Ovary (tissue), 9 donors: Measurements from ENCODE around the gene MRPL58. TPM values are rescaled to one million over a fixed set of nuclear protein-coding genes. Genes with fewer than 3 reads are reported as not detected.

Experiments used
- DNase-seq, 5 donors: peaks; one replicate each; pipeline ENCODE4 v3.0.0-alpha.2; 2019 to 2020
- H3K27ac ChIP-seq, 2 donors: fragments of 200-600 bp; one replicate each; pipeline versions ENCODE4 v1.5.1 to v1.8.0; 2019 to 2022
- H3K27me3 ChIP-seq: fragments of 200-600 bp; one replicate; pipeline ENCODE4 v1.8.0; 2022
- H3K36me3 ChIP-seq: fragments of 200-600 bp; sonication (generic); one replicate; pipeline ENCODE4 v1.5.1; 2019
- H3K4me1 ChIP-seq: one replicate; pipeline ENCODE4 v1.8.1; 2013; ENCODE audit warnings: mild to moderate bottlenecking, moderate library complexity; ENCODE audit not compliant: insufficient read depth
- H3K4me3 ChIP-seq: fragments of 200-600 bp; sonication (generic); one replicate; pipeline ENCODE4 v1.5.1; 2017
- H3K9me3 ChIP-seq, 2 donors: fragments of 200-600 bp in 1 of 2; sonication (generic) in 1 of 2; one replicate each; pipeline versions ENCODE4 v1.5.1 to v1.8.1; 2013 to 2019; ENCODE audit warnings: mild to moderate bottlenecking in 1 of 2, moderate library complexity in 1 of 2
- EP300 ChIP-seq: sonication (generic); formaldehyde crosslinking; IDR thresholded peaks from one replicate; pipeline ENCODE4 v1.6.1; 2017; ENCODE audit warnings: antibody characterized with exemption
- POLR2A ChIP-seq: fragments of 450-650 bp; IDR thresholded peaks from one replicate; pipeline ENCODE4 v1.6.1; 2017; ENCODE audit warnings: antibody characterized with exemption, mild to moderate bottlenecking, moderate library complexity
- WGBS, 3 donors: extraction: QIAGEN DNeasy Blood & Tissue Kit in 1 of 3; methylation state at CpG; one replicate each; pipeline versions ENCODE4 v1.1.5 to v1.1.7; 2013 to 2017; 5-methylcytosine and 5-hydroxymethylcytosine counted together
- intact Hi-C, 4 donors: fragments of 100-400 bp; cut with DNase I; formaldehyde crosslinking; loops; one replicate each; pipeline versions ENCODE4 v1.11.0 to v1.15.1; 2022 to 2023
- polyA plus RNA-seq, 2 donors: library from polyadenylated mRNA; stranded (reverse); fragments of 200-250 nt in 1 of 2; fragments of 350-450 nt in 1 of 2; fragmentation: Illumina TruSeq in 1 of 2; extraction: RNeasy Lipid Tissue Mini Kit (QIAGEN cat#74804) in 1 of 2; gene quantifications; one replicate each; pipeline ENCODE4 v1.2.3, GENCODE V29; 2013 to 2014
- small RNA-seq: library from RNA; depleted of rRNA; stranded (forward); fragments of <200 nt; gene quantifications from one replicate; pipeline ENCODE3, GENCODE V24; 2016
- total RNA-seq, 7 donors: library from RNA; depleted of rRNA in 2 of 7; stranded (reverse); fragments of >200 nt in 2 of 7; fragmentation: NEBNext Ultra II Directional in 3 of 7; extraction: Animal tissue kit (Norgen Biotek cat#: 25700) in 3 of 7; gene quantifications; one replicate each; pipeline versions ENCODE4 v1.1.0 to v1.2.4, GENCODE V29; 2016 to 2023
- TF ChIP-seq, protein P1 (sequence below), 3 donors: fragments of 450-650 bp in 2 of 3; fragments of 200-600 bp in 1 of 3; IDR thresholded peaks; one replicate each; pipeline versions ENCODE4 v1.5.1 to v1.8.0; 2016 to 2022; ENCODE audit warnings: antibody characterized with exemption in 3 of 3, mild to moderate bottlenecking in 1 of 3
- donor health status: DM: no; HTN: no; CAD: no; lungs with moderate emphysema.
- donor health status: DM: no; HTN: no; CAD: no.
- donor health status: Bipolar disorder and iron deficiency.
- donor health status: DM: yes; HTN: yes; CAD: no.
- donor health status: DM: no; HTN: no; CAD: no.
- donor health status: DM: yes; HTN: yes; CAD: no.

Gene MRPL58
- total and polyA plus RNA-seq, 9 donors: 17.9 to 40.6 (median 24.3) TPM

GRCh38 chr17:75067856-75068255 is 55.4 kb downstream of the MRPL58 start:
- Histone ChIP-seq H3K27ac (no peak overlapping the region), H3K36me3 (no peaks in the 10 kb centered on the region), H3K4me1 (no peaks in the 10 kb centered on the region), H3K27me3 (no peaks in the 10 kb centered on the region), H3K4me3 (no peak overlapping the region), H3K9me3 (no peaks in the 10 kb centered on the region)
- DNase-seq: no peak
- no peak for TF ChIP-seq EP300
- 47 to 65% (median 62%) methylated on average over 4 of the region's 4 CpGs for WGBS, 3 donors
- intact Hi-C loops: loop anchor here in 1 of 4 donors (10.0 kb wide), 1 partner anchor 127 kb away; no protein-coding TSS in a partner anchor

GRCh38 chr17:75068750-75069149 is 56.3 kb downstream of the MRPL58 start:
- no peaks in the 10 kb centered on the region for H3K4me1 ChIP-seq
- H3K36me3 ChIP-seq: no peaks in the 10 kb centered on the region
- H3K4me3 ChIP-seq: no peak overlapping the region
- no peaks in the 10 kb centered on the region for H3K27me3 ChIP-seq
- TF ChIP-seq EP300: no peak
- TF ChIP-seq, protein P1, sequence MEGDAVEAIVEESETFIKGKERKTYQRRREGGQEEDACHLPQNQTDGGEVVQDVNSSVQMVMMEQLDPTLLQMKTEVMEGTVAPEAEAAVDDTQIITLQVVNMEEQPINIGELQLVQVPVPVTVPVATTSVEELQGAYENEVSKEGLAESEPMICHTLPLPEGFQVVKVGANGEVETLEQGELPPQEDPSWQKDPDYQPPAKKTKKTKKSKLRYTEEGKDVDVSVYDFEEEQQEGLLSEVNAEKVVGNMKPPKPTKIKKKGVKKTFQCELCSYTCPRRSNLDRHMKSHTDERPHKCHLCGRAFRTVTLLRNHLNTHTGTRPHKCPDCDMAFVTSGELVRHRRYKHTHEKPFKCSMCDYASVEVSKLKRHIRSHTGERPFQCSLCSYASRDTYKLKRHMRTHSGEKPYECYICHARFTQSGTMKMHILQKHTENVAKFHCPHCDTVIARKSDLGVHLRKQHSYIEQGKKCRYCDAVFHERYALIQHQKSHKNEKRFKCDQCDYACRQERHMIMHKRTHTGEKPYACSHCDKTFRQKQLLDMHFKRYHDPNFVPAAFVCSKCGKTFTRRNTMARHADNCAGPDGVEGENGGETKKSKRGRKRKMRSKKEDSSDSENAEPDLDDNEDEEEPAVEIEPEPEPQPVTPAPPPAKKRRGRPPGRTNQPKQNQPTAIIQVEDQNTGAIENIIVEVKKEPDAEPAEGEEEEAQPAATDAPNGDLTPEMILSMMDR (IDR thresholded peaks at IDR 0.05): no peak
- no peak for TF ChIP-seq POLR2A
- no peak for DNase-seq
- intact Hi-C loops: loop anchor here in 1 of 4 donors (10.0 kb wide), 1 partner anchor 126 kb away; no protein-coding TSS in a partner anchor
- WGBS, 3 donors: 73 to 83% (median 83%) methylated on average over 8 of the region's 8 CpGs
- H3K9me3 ChIP-seq: no peaks in the 10 kb centered on the region
- H3K27ac ChIP-seq: no peak overlapping the region

GRCh38 chr17:75069783-75070182 is 57.3 kb downstream of the MRPL58 start:
- H3K9me3 ChIP-seq: no peaks in the 10 kb centered on the region
- no peaks in the 10 kb centered on the region for H3K27me3 ChIP-seq
- no peak overlapping the region for H3K27ac ChIP-seq
- no peaks in the 10 kb centered on the region for H3K4me1 ChIP-seq
- WGBS, 3 donors: 90 to 98% (median 96%) methylated on average over 2 of the region's 2 CpGs
- no peak overlapping the region for H3K4me3 ChIP-seq
- intact Hi-C loops: loop anchor here in 1 of 4 donors (10.0 kb wide), 1 partner anchor 125 kb away; no protein-coding TSS in a partner anchor
- no peak for DNase-seq
- no peaks in the 10 kb centered on the region for H3K36me3 ChIP-seq
- no peak for TF ChIP-seq EP300
- TF ChIP-seq, protein P1 (IDR thresholded peaks at IDR 0.05): no peak
- TF ChIP-seq POLR2A: no peak

Small RNA genes within 50 kb of the gene (small RNA-seq; reads per million reads assigned to genes)
- gene AC111186.1: not detected
- not detected for gene RN7SL573P
- not detected for gene RNU6-362P

Other genes starting within 250 kb of the MRPL58 start
- 10 to 100 TPM; 24.7 to 87.0 (median 56.8) TPM for gene NAT9, start 236.3 kb upstream of the MRPL58 start, total RNA-seq
- gene NAT9, start 236.3 kb upstream of the MRPL58 start, polyA plus RNA-seq: 10 to 100 TPM; 19.7 to 44.8 TPM
- under 1 TPM; 0.11 to 0.82 (median 0.32) TPM for gene GRIN2C, start 152.8 kb upstream of the MRPL58 start, total RNA-seq
- gene GRIN2C, start 152.8 kb upstream of the MRPL58 start, polyA plus RNA-seq: under 1 TPM; 0.36 to 0.58 TPM
- gene FDXR, start 139.7 kb upstream of the MRPL58 start, total RNA-seq: 10 to 100 TPM; 11.1 to 50.8 (median 43.4) TPM
- gene FDXR, start 139.7 kb upstream of the MRPL58 start, polyA plus RNA-seq: 10 to 100 TPM; 13.6 to 26.5 TPM
- under 1 TPM in 1 of 7 donors, not detected in 6; 0.42 TPM for gene FADS6, start 119.0 kb upstream of the MRPL58 start, total RNA-seq
- under 1 TPM in 1 of 2 donors, not detected in 1; 0.12 TPM for gene FADS6, start 119.0 kb upstream of the MRPL58 start, polyA plus RNA-seq
- 1 to 10 TPM in 4 of 7 donors, under 1 TPM in 3; 0.57 to 1.4 (median 1.1) TPM for gene USH1G, start 89.4 kb upstream of the MRPL58 start, total RNA-seq
- under 1 TPM; 0.08 to 0.29 TPM for gene USH1G, start 89.4 kb upstream of the MRPL58 start, polyA plus RNA-seq
- not detected for gene OTOP2, start 88.4 kb upstream of the MRPL58 start, total RNA-seq
- gene OTOP2, start 88.4 kb upstream of the MRPL58 start, polyA plus RNA-seq: not detected
- gene OTOP3, start 76.8 kb upstream of the MRPL58 start, total RNA-seq: not detected
- gene OTOP3, start 76.8 kb upstream of the MRPL58 start, polyA plus RNA-seq: not detected
- 10 to 100 TPM in 2 of 7 donors, 1 to 10 TPM in 5; 1.8 to 21.6 (median 5.2) TPM for gene HID1, start 39.9 kb upstream of the MRPL58 start, total RNA-seq
- 1 to 10 TPM; 4.1 to 7.2 TPM for gene HID1, start 39.9 kb upstream of the MRPL58 start, polyA plus RNA-seq
- gene CDR2L, start 25.0 kb upstream of the MRPL58 start, total RNA-seq: 10 to 100 TPM in 1 of 7 donors, 1 to 10 TPM in 6; 4.5 to 19.2 (median 5.8) TPM
- gene CDR2L, start 25.0 kb upstream of the MRPL58 start, polyA plus RNA-seq: 1 to 10 TPM; 2.1 to 3.3 TPM
- gene ATP5PD, start 34.3 kb downstream of the MRPL58 start, total RNA-seq: 100 to 1,000 TPM; 137 to 226 (median 153) TPM
- gene ATP5PD, start 34.3 kb downstream of the MRPL58 start, polyA plus RNA-seq: 100 to 1,000 TPM; 199 to 331 TPM
- 10 to 100 TPM; 25.0 to 62.5 (median 50.2) TPM for gene KCTD2, start 34.6 kb downstream of the MRPL58 start, total RNA-seq
- gene KCTD2, start 34.6 kb downstream of the MRPL58 start, polyA plus RNA-seq: 10 to 100 TPM; 35.8 to 66.8 TPM
- gene SLC16A5, start 75.3 kb downstream of the MRPL58 start, total RNA-seq: 10 to 100 TPM in 5 of 7 donors, 1 to 10 TPM in 2; 6.0 to 20.6 (median 12.6) TPM
- 1 to 10 TPM; 2.0 to 10.0 TPM for gene SLC16A5, start 75.3 kb downstream of the MRPL58 start, polyA plus RNA-seq
- 1 to 10 TPM; 4.6 to 8.5 (median 5.1) TPM for gene ARMC7, start 97.3 kb downstream of the MRPL58 start, total RNA-seq
- 10 to 100 TPM in 1 of 2 donors, 1 to 10 TPM in 1; 5.7 to 10.5 TPM for gene ARMC7, start 97.3 kb downstream of the MRPL58 start, polyA plus RNA-seq
- 100 to 1,000 TPM in 2 of 7 donors, 10 to 100 TPM in 5; 51.3 to 118 (median 65.9) TPM for gene NT5C, start 119.1 kb downstream of the MRPL58 start, total RNA-seq
- gene NT5C, start 119.1 kb downstream of the MRPL58 start, polyA plus RNA-seq: 10 to 100 TPM; 10.0 to 72.9 TPM
- gene JPT1, start 141.8 kb downstream of the MRPL58 start, total RNA-seq: 10 to 100 TPM; 12.9 to 46.4 (median 20.2) TPM
- 10 to 100 TPM; 20.0 to 54.5 TPM for gene JPT1, start 141.8 kb downstream of the MRPL58 start, polyA plus RNA-seq
- 100 to 1,000 TPM in 5 of 7 donors, 10 to 100 TPM in 2; 75.7 to 504 (median 395) TPM for gene SUMO2, start 170.3 kb downstream of the MRPL58 start, total RNA-seq
- 100 to 1,000 TPM; 120 to 497 TPM for gene SUMO2, start 170.3 kb downstream of the MRPL58 start, polyA plus RNA-seq
- 10 to 100 TPM; 23.4 to 82.2 (median 55.1) TPM for gene NUP85, start 193.0 kb downstream of the MRPL58 start, total RNA-seq
- 10 to 100 TPM; 38.1 to 41.1 TPM for gene NUP85, start 193.0 kb downstream of the MRPL58 start, polyA plus RNA-seq
- gene GGA3, start 248.9 kb downstream of the MRPL58 start, total RNA-seq: 10 to 100 TPM; 23.1 to 48.9 (median 38.3) TPM
- gene GGA3, start 248.9 kb downstream of the MRPL58 start, polyA plus RNA-seq: 10 to 100 TPM; 18.2 to 39.6 TPM
- gene MRPS7, start 249.2 kb downstream of the MRPL58 start, total RNA-seq: 10 to 100 TPM; 19.6 to 44.8 (median 34.3) TPM
- 10 to 100 TPM; 34.1 to 46.4 TPM for gene MRPS7, start 249.2 kb downstream of the MRPL58 start, polyA plus RNA-seq